Mucosa of stomach (tissue), 1 donor: ENCODE results near the gene MPPE1.
A peak's percentile ranks its signal among the peaks of the same experiment; 100 is the strongest.

Source experiments
- H3K27me3 ChIP-seq: one replicate; pipeline ENCODE4 v1.7.0; 2013; ENCODE audit warnings: mild to moderate bottlenecking, low read length; ENCODE audit not compliant: control insufficient read depth, insufficient read depth
- H3K36me3 ChIP-seq: one replicate; pipeline ENCODE4 v1.7.0; 2013; ENCODE audit warnings: low read length; ENCODE audit not compliant: control insufficient read depth, insufficient read depth
- H3K4me1 ChIP-seq: one replicate; pipeline ENCODE4 v1.7.0; 2013; ENCODE audit warnings: mild to moderate bottlenecking, low read length; ENCODE audit not compliant: control insufficient read depth, insufficient read depth
- H3K4me3 ChIP-seq: one replicate; pipeline ENCODE4 v1.7.0; 2013; ENCODE audit warnings: low read length
- H3K9ac ChIP-seq: one replicate; pipeline ENCODE4 v1.7.0; 2013; ENCODE audit warnings: mild to moderate bottlenecking, low read length, moderate library complexity
- H3K9me3 ChIP-seq: one replicate; pipeline ENCODE4 v1.7.0; 2013; ENCODE audit warnings: mild to moderate bottlenecking, low read length, moderate library complexity; ENCODE audit not compliant: control insufficient read depth
- donor health status: Pancreatic carcinoma.

The MPPE1 gene

GRCh38 chr18:11908182-11909060, at the start of gene MPPE1:
Gene MPPE1 (minus strand): TSS chr18:11908317. CDS start chr18:11897264, 11,053 bp downstream.
- Histone ChIP-seq H3K9me3 (no peaks in the 10 kb centered on the region), H3K36me3 (no peaks in the 10 kb centered on the region), H3K27me3 (no peaks in the 10 kb centered on the region), H3K9ac (peak within 1 kb of the TSS; percentile 100), H3K4me3 (peak within 1 kb of the TSS; percentile 85), H3K4me1 (peaks cover 16% of the 10 kb centered on the region)

- H3K4me1 ChIP-seq = no peaks in the 10 kb centered on the region
- H3K9me3 ChIP-seq = peaks cover 12% of the 10 kb centered on the region
Observed at GRCh38 chr18:11957636-11958035, 49.5 kb upstream of the MPPE1 start.

GRCh38 chr18:11956371-11957308, 48.5 kb upstream of the MPPE1 start:
- H3K9ac ChIP-seq = no peak overlapping the region
- no peaks in the 10 kb centered on the region for H3K36me3 ChIP-seq
- no peak overlapping the region for H3K4me3 ChIP-seq
- no peaks in the 10 kb centered on the region for H3K27me3 ChIP-seq
- H3K4me1 ChIP-seq = no peaks in the 10 kb centered on the region
- peaks cover 12% of the 10 kb centered on the region for H3K9me3 ChIP-seq

More at GRCh38 chr18:11957636-11958035, 49.5 kb upstream of the MPPE1 start:
- Histone ChIP-seq H3K36me3 (no peaks in the 10 kb centered on the region), H3K9ac (no peak overlapping the region), H3K27me3 (no peaks in the 10 kb centered on the region), H3K4me3 (no peak overlapping the region)

GRCh38 chr18:11955239-11956029, 47.3 kb upstream of the MPPE1 start:
- Histone ChIP-seq H3K4me1 (no peaks in the 10 kb centered on the region), H3K9ac (no peak overlapping the region), H3K9me3 (peaks cover 12% of the 10 kb centered on the region), H3K27me3 (no peaks in the 10 kb centered on the region), H3K4me3 (no peak overlapping the region), H3K36me3 (no peaks in the 10 kb centered on the region)

- H3K27me3 ChIP-seq = no peaks in the 10 kb centered on the region
- H3K36me3 ChIP-seq = no peaks in the 10 kb centered on the region
- H3K4me3 ChIP-seq = no peak overlapping the region
- no peaks in the 10 kb centered on the region for H3K4me1 ChIP-seq
- H3K9me3 ChIP-seq = peaks cover 12% of the 10 kb centered on the region
- H3K9ac ChIP-seq = no peak overlapping the region
Observed at GRCh38 chr18:11953113-11953512, 45.0 kb upstream of the MPPE1 start.

- H3K4me1 ChIP-seq = peaks cover 10% of the 10 kb centered on the region
- no peak overlapping the region for H3K9ac ChIP-seq
Observed at GRCh38 chr18:11951390-11951851, 43.3 kb upstream of the MPPE1 start.

GRCh38 chr18:11950824-11951223, 42.7 kb upstream of the MPPE1 start:
- Histone ChIP-seq H3K4me3 (no peak overlapping the region), H3K9ac (no peak overlapping the region), H3K4me1 (peaks cover 14% of the 10 kb centered on the region), H3K27me3 (no peaks in the 10 kb centered on the region), H3K9me3 (no peaks in the 10 kb centered on the region), H3K36me3 (no peaks in the 10 kb centered on the region)

More at GRCh38 chr18:11951390-11951851, 43.3 kb upstream of the MPPE1 start:
- Histone ChIP-seq H3K36me3 (no peaks in the 10 kb centered on the region), H3K4me3 (no peak overlapping the region), H3K27me3 (no peaks in the 10 kb centered on the region), H3K9me3 (no peaks in the 10 kb centered on the region)

GRCh38 chr18:11948852-11949523, 40.9 kb upstream of the MPPE1 start:
- H3K4me3 ChIP-seq = no peak overlapping the region
- no peaks in the 10 kb centered on the region for H3K9me3 ChIP-seq
- peaks cover 14% of the 10 kb centered on the region for H3K4me1 ChIP-seq
- H3K36me3 ChIP-seq = no peaks in the 10 kb centered on the region
- H3K9ac ChIP-seq = no peak overlapping the region
- no peaks in the 10 kb centered on the region for H3K27me3 ChIP-seq

GRCh38 chr18:11947214-11948191, 39.4 kb upstream of the MPPE1 start:
- no peaks in the 10 kb centered on the region for H3K36me3 ChIP-seq
- H3K4me3 ChIP-seq = peak overlapping the region; percentile 74
- H3K9ac ChIP-seq = peak overlapping the region; percentile 98
- no peaks in the 10 kb centered on the region for H3K27me3 ChIP-seq
- peaks cover 14% of the 10 kb centered on the region for H3K4me1 ChIP-seq
- no peaks in the 10 kb centered on the region for H3K9me3 ChIP-seq

GRCh38 chr18:11946756-11947155, 38.6 kb upstream of the MPPE1 start:
- peaks cover 14% of the 10 kb centered on the region for H3K4me1 ChIP-seq
- H3K4me3 ChIP-seq = no peak overlapping the region
- H3K27me3 ChIP-seq = no peaks in the 10 kb centered on the region
- no peaks in the 10 kb centered on the region for H3K9me3 ChIP-seq
- H3K9ac ChIP-seq = peak overlapping the region; percentile 98
- H3K36me3 ChIP-seq = no peaks in the 10 kb centered on the region
